ENCODE data around the gene GMEB2. TPM values are rescaled to one million over a fixed set of nuclear protein-coding genes. Genes with fewer than 3 reads are reported as not detected.

The GMEB2 gene
- total RNA-seq, 1 donor from 2014 or later = 11.2 TPM

- peaks cover 24% of the 10 kb centered on the region for H3K36me3 Mint-ChIP-seq (ENCODE audit: low read depth, unreplicated experiment)
- H3K9me3 Mint-ChIP-seq (ENCODE audit: unreplicated experiment) = no peaks in the 10 kb centered on the region
- TF ChIP-seq CTCF (IDR thresholded peaks at IDR 0.05; ENCODE audit: unreplicated experiment) = no peak
- no peak overlapping the region for H3K27ac Mint-ChIP-seq (ENCODE audit: unreplicated experiment)
- no peak for DNase-seq (ENCODE audit: low spot score)
- H3K4me3 Mint-ChIP-seq (ENCODE audit: unreplicated experiment) = peak overlapping the region; percentile 51
- H3K27me3 Mint-ChIP-seq (ENCODE audit: unreplicated experiment) = peaks cover 6% of the 10 kb centered on the region
- H3K4me1 Mint-ChIP-seq (ENCODE audit: unreplicated experiment) = no peaks in the 10 kb centered on the region
Measured at GRCh38 chr20:63597651-63598478, 29.0 kb downstream of the GMEB2 start.

GRCh38 chr20:63596423-63596822 lies 30.5 kb downstream of the GMEB2 start:
- DNase-seq (ENCODE audit: low spot score) = no peak
- no peak overlapping the region for H3K27ac Mint-ChIP-seq (ENCODE audit: unreplicated experiment)
- H3K9me3 Mint-ChIP-seq (ENCODE audit: unreplicated experiment) = no peaks in the 10 kb centered on the region

GRCh38 chr20:63595416-63596127 lies 31.3 kb downstream of the GMEB2 start:
- Mint-ChIP-seq H3K27me3 (ENCODE audit: unreplicated experiment) (peaks cover 5% of the 10 kb centered on the region), H3K27ac (ENCODE audit: unreplicated experiment) (no peak overlapping the region), H3K36me3 (ENCODE audit: low read depth, unreplicated experiment) (peaks cover 24% of the 10 kb centered on the region), H3K4me3 (ENCODE audit: unreplicated experiment) (no peak overlapping the region), H3K4me1 (ENCODE audit: unreplicated experiment) (no peaks in the 10 kb centered on the region), H3K9me3 (ENCODE audit: unreplicated experiment) (no peaks in the 10 kb centered on the region)
- no peak for DNase-seq (ENCODE audit: low spot score)
- no peak for TF ChIP-seq CTCF (IDR thresholded peaks at IDR 0.05; ENCODE audit: unreplicated experiment)

More at GRCh38 chr20:63596423-63596822, 30.5 kb downstream of the GMEB2 start:
- H3K4me1 Mint-ChIP-seq (ENCODE audit: unreplicated experiment) = no peaks in the 10 kb centered on the region
- H3K36me3 Mint-ChIP-seq (ENCODE audit: low read depth, unreplicated experiment) = peaks cover 18% of the 10 kb centered on the region
- peaks cover 4% of the 10 kb centered on the region for H3K27me3 Mint-ChIP-seq (ENCODE audit: unreplicated experiment)
- H3K4me3 Mint-ChIP-seq (ENCODE audit: unreplicated experiment) = no peak overlapping the region
- no peak for TF ChIP-seq CTCF (IDR thresholded peaks at IDR 0.05; ENCODE audit: unreplicated experiment)

GRCh38 chr20:63594043-63594561 lies 32.8 kb downstream of the GMEB2 start:
- no peak for TF ChIP-seq CTCF (IDR thresholded peaks at IDR 0.05; ENCODE audit: unreplicated experiment)
- peaks cover 17% of the 10 kb centered on the region for H3K36me3 Mint-ChIP-seq (ENCODE audit: low read depth, unreplicated experiment)
- no peak for DNase-seq (ENCODE audit: low spot score)
- peaks cover 5% of the 10 kb centered on the region for H3K27me3 Mint-ChIP-seq (ENCODE audit: unreplicated experiment)
- no peak overlapping the region for H3K4me3 Mint-ChIP-seq (ENCODE audit: unreplicated experiment)
- peaks cover 2% of the 10 kb centered on the region for H3K4me1 Mint-ChIP-seq (ENCODE audit: unreplicated experiment)
- H3K27ac Mint-ChIP-seq (ENCODE audit: unreplicated experiment) = no peak overlapping the region
- no peaks in the 10 kb centered on the region for H3K9me3 Mint-ChIP-seq (ENCODE audit: unreplicated experiment)

All from endothelial cell (in vitro differentiated cells).